HG03175 (cell line): ENCODE measurements around the gene CAMTA1.

Experiments
- ATAC-seq: cut with Tn5 transposase; IDR thresholded peaks from one replicate; pipeline ENCODE4 v1.9.1; 2021; ENCODE audit warnings: mild to moderate bottlenecking, moderate library complexity; ENCODE audit not compliant: unreplicated experiment

The CAMTA1 gene

DNA sequence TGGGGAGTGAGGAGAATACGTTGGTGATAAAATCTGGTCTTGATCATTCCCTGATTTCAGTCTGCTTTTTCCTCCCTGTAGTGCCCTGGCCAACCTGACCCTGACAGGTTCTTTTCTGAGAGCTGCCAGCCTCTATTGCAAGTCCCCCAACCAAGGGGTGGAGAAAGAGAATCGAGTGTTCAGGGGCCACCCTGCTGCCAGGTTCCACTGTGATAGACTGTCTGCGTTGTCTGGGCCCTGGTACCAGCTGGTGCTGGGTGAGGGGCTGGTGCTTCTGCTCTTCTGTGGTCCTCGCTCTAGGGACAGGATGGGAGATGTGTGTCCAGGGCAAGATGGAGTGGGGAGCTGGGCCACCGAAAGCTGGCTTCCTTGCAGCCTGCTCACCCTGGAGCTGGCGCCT lies 214.6 kb downstream of the CAMTA1 start:
- no peak for ATAC-seq

- no peak for ATAC-seq
Measured at GRCh38 chr1:7000720-7001119, 215.5 kb downstream of the CAMTA1 start.

- no peak for ATAC-seq
Measured at GRCh38 chr1:7002728-7003127, 217.5 kb downstream of the CAMTA1 start.

DNA sequence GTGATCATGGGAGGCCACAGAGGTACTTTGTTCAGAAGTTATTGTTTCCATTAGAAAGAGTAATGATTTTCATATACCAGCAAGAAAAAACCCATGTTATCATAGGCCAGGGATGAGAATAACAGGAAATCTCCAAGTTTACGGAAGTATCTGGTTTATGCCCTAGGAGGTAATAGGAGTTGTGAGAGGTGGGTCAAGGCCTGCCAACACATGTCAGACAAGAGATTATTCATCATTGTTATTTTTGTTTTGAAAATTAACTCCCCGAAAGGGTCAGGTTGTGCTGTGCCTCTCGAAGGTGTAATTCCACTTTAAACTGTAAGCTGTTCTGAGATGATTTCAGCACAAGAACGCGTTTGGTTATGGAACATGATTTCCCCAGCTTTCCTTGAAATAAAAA lies 218.4 kb downstream of the CAMTA1 start:
- no peak for ATAC-seq

DNA sequence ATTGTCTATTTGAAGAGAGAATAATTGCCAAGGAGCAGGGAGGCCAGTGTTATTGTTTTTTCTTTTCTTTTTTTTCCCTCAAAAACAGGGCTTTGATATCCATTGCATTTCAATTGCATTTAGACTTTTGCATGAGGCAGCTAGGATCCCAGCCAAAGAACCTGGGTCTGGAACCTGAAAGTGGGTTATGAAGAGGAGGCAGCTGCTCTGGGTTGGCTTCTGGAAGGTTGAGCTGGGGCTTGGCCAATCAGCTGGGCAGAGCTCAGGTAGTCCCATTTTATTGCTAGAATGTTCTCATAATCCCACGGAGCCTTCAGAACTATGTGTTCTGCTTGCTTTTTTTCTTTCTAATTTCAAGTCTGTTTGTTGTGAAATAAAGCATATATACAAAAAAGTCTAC lies 218.9 kb downstream of the CAMTA1 start:
- ATAC-seq: no peak

GRCh38 chr1:7005762-7006161 lies 220.5 kb downstream of the CAMTA1 start:
- no peak for ATAC-seq

GRCh38 chr1:7006996-7007871 lies 222.0 kb downstream of the CAMTA1 start:
- no peak for ATAC-seq

- no peak for ATAC-seq
Measured at GRCh38 chr1:7007902-7008301, 222.6 kb downstream of the CAMTA1 start.

- ATAC-seq: no peak
Measured at GRCh38 chr1:7008331-7008730, 223.1 kb downstream of the CAMTA1 start.

GRCh38 chr1:7008975-7009740 lies 223.9 kb downstream of the CAMTA1 start:
- no peak for ATAC-seq

DNA sequence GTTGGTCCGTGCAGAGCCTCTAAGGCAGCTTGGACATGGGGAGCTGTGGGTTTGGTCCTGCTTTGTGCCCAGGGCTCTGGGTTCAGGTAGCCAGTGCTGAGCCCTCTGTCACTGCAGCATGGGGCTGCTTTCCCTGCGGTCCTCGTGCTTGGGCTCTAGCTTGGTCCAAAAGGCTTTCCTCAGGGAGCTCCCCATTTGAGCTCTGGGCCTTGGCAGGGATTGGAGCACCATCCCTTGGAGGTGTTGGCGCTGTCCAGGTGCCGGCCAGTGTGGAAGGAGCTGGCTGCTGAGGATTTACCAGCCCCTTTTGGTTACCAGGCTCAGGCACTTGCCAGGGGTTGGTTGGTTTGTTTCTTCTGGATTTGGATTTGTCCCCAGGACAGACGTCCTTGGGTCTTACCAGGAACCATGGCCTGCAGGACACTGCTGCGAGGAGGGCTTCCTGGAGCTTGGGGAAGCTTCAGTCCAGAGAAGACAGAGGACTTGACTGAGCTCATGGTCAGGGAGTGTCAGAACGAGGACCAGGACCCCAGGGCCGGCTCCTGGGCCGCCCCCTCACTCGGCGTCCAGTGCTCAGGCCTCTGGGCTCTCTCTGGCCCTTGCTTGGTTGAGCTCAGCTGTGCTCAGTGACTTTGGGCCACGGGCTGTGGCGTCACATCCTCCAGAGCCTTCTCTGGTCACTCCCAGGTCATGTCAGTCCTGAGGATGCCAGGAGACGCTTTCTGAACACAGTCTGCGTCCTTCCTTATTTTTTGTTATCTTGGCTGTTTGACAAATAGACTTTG lies 224.7 kb downstream of the CAMTA1 start:
- no peak for ATAC-seq

GRCh38 chr1:7010534-7011200 lies 225.4 kb downstream of the CAMTA1 start:
- no peak for ATAC-seq

DNA sequence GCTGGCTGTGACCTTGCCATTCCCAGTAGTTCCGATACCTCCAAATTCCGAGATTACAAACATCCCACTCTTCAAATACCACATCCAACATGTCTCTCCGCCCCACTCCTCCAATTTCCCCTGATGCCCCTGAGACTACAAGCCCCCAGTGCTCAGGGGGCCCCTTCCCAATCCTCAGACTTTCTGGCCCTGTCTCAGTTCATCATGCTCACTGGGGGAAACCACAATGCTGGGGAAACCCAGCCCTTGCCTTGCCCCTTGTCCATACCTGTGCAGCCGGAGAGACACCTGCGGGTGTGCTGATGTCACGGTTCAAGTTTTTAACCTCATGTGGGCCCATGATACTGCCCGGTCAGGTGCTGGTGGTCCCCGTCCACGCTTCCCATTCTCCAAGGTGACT lies 226.6 kb downstream of the CAMTA1 start:
- ATAC-seq: no peak

- ATAC-seq: no peak
Measured at GRCh38 chr1:7012461-7012924, 227.2 kb downstream of the CAMTA1 start.

- no peak for ATAC-seq
Measured at GRCh38 chr1:7013833-7014639, 228.8 kb downstream of the CAMTA1 start.

- ATAC-seq: no peak
Measured at GRCh38 chr1:7014640-7014930, 229.3 kb downstream of the CAMTA1 start.

DNA sequence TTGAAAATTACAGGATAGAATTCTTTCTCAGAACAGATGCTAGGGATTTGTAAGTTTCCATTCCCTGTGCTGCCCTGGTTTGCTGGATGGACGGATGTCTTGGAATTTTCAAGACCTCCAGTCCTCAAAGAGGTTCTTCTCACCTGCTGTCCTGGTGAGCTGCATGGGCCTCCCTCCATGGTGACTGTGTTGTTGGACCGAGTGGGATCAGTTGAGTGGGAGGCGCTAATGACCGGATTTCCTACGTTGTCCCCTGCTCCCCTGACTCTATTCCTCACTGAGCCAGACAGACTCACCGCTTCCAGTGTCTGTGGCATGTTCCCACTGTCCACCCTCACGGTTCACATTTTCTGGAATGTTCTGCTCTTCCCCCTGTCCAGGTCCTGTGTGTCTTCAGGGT lies 229.8 kb downstream of the CAMTA1 start:
- ATAC-seq: no peak

DNA sequence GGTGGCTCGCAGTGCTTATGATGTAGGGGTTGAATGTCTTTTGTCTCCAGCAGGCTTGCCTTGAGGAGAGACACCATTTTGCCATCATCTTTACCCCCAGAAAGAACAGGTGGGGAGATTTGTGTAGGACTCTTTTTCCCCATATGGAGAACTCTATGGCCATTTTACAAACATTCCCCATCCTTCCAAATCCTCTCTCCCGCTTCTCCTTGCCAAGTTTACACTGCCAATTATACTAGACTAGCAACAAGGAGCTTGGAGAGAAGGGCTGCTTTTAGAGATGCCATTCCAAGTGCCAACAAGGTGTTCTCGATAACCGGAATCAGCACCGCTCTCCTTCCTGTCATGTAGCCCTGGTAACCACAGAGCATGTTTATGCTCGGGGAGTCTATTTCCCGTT lies 233.1 kb downstream of the CAMTA1 start:
- no peak for ATAC-seq

DNA sequence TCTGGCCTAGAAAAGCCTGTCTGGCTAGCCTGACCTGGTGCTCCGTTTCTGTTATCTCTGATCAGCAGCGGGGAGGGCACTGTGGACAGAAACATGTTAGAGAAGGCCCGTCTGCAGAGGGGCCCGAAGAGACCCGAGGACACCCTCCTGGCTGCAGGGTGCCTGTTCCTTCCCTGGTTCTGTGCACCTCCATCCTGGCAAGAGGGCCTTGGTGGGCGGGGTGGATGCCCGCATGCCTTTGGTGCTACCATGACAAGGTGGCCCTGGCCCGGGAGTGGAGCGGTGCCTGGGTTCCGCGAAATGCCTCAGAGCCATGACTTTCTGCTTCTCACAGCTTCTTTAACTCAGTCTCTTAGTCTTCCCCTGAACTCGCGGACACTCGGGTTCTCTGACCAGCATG lies 233.6 kb downstream of the CAMTA1 start:
- no peak for ATAC-seq

DNA sequence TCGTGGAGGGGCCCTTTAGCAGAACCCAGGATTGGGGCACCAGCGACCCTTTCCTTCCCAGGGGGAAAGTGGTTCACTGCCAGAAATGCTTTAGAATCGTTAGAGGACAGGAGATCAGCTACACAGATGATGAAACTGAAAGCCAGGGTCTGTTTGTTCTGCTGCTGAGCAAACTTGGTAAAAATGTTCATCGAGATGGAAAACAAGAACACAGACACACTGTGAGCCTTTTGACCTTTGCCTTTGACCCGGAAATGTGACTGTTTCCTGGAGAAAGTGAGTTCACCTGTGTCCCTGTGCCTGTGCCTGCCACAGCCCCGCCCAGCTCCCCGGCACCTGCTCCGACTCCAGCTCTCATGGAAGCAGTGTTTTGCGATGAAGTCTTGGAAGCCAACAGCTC lies 234.3 kb downstream of the CAMTA1 start:
- no peak for ATAC-seq
